Activated CD4-positive, alpha-beta T cell treated with anti-CD3 and anti-CD28 coated beads for 36 hours (primary cell): ENCODE data around the gene AMPH. TPM values are rescaled to one million over a fixed set of nuclear protein-coding genes. Genes with fewer than 3 reads are reported as not detected.

Source experiments
- ATAC-seq: fragments of 200-7000 bp; cut with Tn5 transposase; one replicate; pipeline ENCODE4 v1.10.0; 2021; ENCODE audit warnings: mild to moderate bottlenecking, moderate library complexity
- CTCF ChIA-PET: fragments of 350-600 bp; sonication (Branson Sonifier 250); formaldehyde crosslinking; loops from one replicate; lab custom pipeline; 2021; ENCODE audit warnings: antibody characterized with exemption; lab: Charles Lee
- POLR2A ChIA-PET: fragments of 350-600 bp; sonication (Branson Sonifier 250); formaldehyde crosslinking; loops from one replicate; lab custom pipeline; 2021; ENCODE audit warnings: antibody characterized with exemption, inconsistent platforms; lab: Charles Lee
- DNase-seq: peaks from one replicate; pipeline ENCODE4 v3.0.0-alpha.2; 2020
- H3K27ac Mint-ChIP-seq: one replicate; pipeline ENCODE4 v1.8.0; 2021; ENCODE audit warnings: mixed read lengths
- H3K27me3 Mint-ChIP-seq: one replicate; pipeline ENCODE4 v1.8.0; 2021; ENCODE audit warnings: mixed read lengths
- H3K36me3 Mint-ChIP-seq: one replicate; pipeline ENCODE4 v1.8.0; 2021; ENCODE audit warnings: low read depth, mixed read lengths
- H3K4me1 Mint-ChIP-seq: one replicate; pipeline ENCODE4 v1.8.0; 2021; ENCODE audit warnings: mixed read lengths
- H3K4me3 Mint-ChIP-seq: one replicate; pipeline ENCODE4 v1.8.0; 2021; ENCODE audit warnings: mild to moderate bottlenecking, moderate library complexity, mixed read lengths
- H3K9me3 Mint-ChIP-seq: one replicate; pipeline ENCODE4 v1.8.0; 2021; ENCODE audit warnings: low read depth, mixed read lengths
- intact Hi-C, 2 experiments: fragments of 100-400 bp; cut with DNase I in 1 of 2; cut with micrococcal nuclease in 1 of 2; formaldehyde crosslinking; loops; one replicate each; pipeline versions ENCODE4 v1.14.2 to v1.15.1; 2022 to 2024; cut with DNase I, micrococcal nuclease
- total RNA-seq, 2 experiments: library from RNA; stranded (reverse); gene quantifications; one replicate each; pipeline ENCODE4 v1.2.3, GENCODE V29; 2021

The AMPH gene
- total RNA-seq, 2 experiments from 2014 or later = 0.07 TPM; not detected in 1

DNA sequence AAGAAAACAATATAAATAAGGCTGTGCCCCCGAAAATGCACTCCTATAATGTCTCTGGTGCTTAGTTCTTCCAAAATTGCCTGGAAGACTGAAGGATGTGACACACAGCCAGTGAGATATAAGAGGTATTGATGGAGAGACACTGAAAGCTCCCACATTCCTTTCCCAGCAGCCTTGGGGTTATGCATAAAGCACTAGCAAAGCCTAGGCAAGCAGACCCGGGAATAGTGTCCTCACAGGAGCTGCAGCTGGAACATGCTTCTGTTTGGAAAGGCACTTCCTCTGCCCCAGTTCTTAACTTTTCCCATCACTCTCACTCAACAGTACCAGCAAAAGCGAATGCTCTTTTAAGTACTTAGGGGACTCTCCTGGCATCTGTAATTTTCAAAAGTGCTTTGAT lies 178.0 kb downstream of the AMPH start:
- no peak for ATAC-seq
- H3K9me3 Mint-ChIP-seq = no peaks in the 10 kb centered on the region
- ChIA-PET POLR2A (no interaction called here), CTCF (no interaction called here)
- intact Hi-C loops = loop anchor here in 1 of 2 experiments (5.0 kb wide), 1 partner anchor 209 kb away; no protein-coding TSS in a partner anchor
- no peak overlapping the region for H3K27ac Mint-ChIP-seq
- H3K36me3 Mint-ChIP-seq = no peaks in the 10 kb centered on the region
- no peak overlapping the region for H3K4me3 Mint-ChIP-seq
- no peak for DNase-seq
- peaks cover 4% of the 10 kb centered on the region for H3K27me3 Mint-ChIP-seq
- H3K4me1 Mint-ChIP-seq = no peaks in the 10 kb centered on the region

DNA sequence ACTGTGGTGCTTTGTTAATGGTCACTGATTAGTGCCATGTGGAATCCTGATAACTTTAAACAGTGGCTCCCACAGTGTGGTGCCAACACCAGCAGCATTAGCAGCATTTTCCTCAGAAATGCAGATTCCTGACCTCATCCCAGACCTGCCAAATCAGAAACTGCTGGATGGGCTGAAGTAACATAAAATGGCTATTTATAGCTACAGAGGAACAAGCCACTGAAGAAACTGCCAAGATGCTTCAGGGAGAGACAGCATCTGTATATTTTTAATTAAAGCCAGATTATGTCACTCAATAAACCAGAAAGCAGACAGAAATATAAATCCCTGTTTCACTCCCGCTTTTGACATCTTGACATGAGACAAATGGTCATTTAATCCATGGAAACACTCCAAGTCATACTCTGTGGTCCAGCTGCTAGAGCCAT lies 178.5 kb downstream of the AMPH start:
- no peak overlapping the region for H3K27ac Mint-ChIP-seq
- peaks cover 4% of the 10 kb centered on the region for H3K27me3 Mint-ChIP-seq
- ChIA-PET CTCF (interaction anchor here (1.5 kb wide), 1 partner anchor 207 kb away, joined by 4 read pairs; no protein-coding TSS in a partner anchor), POLR2A (no interaction called here)
- intact Hi-C loops = loop anchor here (1.0 to 5.0 kb wide), 2 partner anchors 208 to 210 kb away; no protein-coding TSS in a partner anchor
- no peaks in the 10 kb centered on the region for H3K36me3 Mint-ChIP-seq
- H3K9me3 Mint-ChIP-seq = no peaks in the 10 kb centered on the region
- no peak for DNase-seq
- H3K4me1 Mint-ChIP-seq = no peaks in the 10 kb centered on the region
- H3K4me3 Mint-ChIP-seq = no peak overlapping the region
- ATAC-seq = no peak

DNA sequence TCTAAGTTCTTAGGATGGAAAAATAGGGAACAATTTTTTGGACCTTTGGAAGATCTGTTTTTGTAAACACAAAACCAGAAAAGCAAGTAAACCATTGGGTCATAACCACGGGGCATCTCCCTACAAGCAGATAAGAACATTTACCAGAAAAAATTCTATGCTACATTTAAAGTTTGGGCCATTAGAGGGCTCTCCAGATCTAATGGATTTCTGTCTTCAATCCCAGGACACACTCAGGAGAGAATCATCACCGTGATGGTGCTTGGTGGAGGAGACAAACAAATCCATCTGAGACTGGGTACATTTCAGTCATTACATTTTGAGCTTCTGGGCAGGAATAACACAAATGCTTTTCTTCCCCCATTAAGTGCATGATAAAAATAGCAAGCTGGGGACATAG lies 179.3 kb downstream of the AMPH start:
- ChIA-PET CTCF (interaction anchor here (0.6 to 1.5 kb wide), 2 partner anchors 208 to 347 kb away, joined by 3 to 4 read pairs; no protein-coding TSS in a partner anchor), POLR2A (no interaction called here)
- Mint-ChIP-seq H3K27ac (no peak overlapping the region), H3K9me3 (no peaks in the 10 kb centered on the region), H3K27me3 (peaks cover 4% of the 10 kb centered on the region), H3K4me1 (no peaks in the 10 kb centered on the region), H3K36me3 (no peaks in the 10 kb centered on the region), H3K4me3 (no peak overlapping the region)
- ATAC-seq = peak; percentile 46
- intact Hi-C loops = loop anchor here (1.0 to 5.0 kb wide), 2 partner anchors 208 to 210 kb away; no protein-coding TSS in a partner anchor
- DNase-seq = no peak

DNA sequence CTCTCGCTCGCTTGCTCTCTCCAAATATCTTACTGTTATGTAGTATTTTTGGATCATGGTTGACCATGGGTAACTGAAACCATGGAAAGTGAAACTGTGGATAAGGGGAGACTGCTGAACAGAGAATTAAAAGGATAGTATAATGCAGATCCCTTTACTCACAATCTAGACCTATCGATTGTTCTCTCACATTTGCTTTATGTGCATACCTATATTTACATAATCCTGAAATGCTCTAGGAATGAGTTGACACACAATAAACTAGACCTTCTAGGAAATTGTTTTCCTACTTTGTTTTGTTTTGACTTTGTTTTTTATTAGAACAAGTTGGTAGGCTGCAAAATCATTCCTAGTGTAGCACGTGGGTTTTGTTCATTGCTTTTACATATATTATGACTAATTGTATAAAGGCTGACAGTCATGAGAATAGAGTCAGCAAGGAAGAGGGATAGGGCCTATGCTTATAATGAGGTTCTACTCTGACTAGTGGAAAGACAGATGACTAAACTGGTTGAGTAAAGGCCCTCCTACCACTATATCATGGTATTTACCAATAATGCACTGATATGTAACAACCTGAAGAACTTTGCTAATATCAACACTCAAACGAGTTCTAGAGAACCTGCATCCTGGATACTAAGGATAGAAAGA lies 182.5 kb downstream of the AMPH start:
- CTCF ChIA-PET = interaction anchor here (1.1 kb wide), 1 partner anchor 15 kb away, joined by 3 read pairs; no protein-coding TSS in a partner anchor
- Mint-ChIP-seq H3K4me3 (no peak overlapping the region), H3K4me1 (no peaks in the 10 kb centered on the region), H3K9me3 (no peaks in the 10 kb centered on the region), H3K27ac (no peak overlapping the region), H3K36me3 (no peaks in the 10 kb centered on the region), H3K27me3 (peaks cover 4% of the 10 kb centered on the region)
- intact Hi-C loops = loop anchor here (1.0 kb wide), 2 partner anchors 15 to 18 kb away; no protein-coding TSS in a partner anchor
- ATAC-seq (peak; percentile 91), DNase-seq (no peak)
- POLR2A ChIA-PET = no interaction called here

DNA sequence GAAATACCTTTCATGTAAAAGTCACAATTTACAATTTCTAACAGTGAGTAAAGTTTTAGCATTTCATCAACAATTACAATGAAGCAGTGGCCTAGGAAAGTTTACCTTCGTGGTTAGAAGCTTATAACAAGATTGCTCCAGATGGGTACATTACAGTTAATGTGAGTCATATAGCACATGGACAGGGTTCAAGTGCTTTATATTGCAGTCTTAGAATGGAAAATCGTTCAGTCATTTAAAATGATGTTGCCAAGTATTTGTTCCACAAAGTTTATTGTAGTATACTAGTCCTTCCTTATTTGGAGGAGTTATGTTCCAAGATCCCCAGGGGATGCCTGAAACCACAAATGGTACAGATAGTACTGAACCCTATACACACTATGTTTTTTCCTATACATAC lies 183.1 kb downstream of the AMPH start:
- Mint-ChIP-seq H3K27ac (no peak overlapping the region), H3K9me3 (no peaks in the 10 kb centered on the region), H3K36me3 (no peaks in the 10 kb centered on the region), H3K4me3 (no peak overlapping the region), H3K27me3 (peaks cover 4% of the 10 kb centered on the region), H3K4me1 (no peaks in the 10 kb centered on the region)
- DNase-seq (no peak), ATAC-seq (no peak)
- intact Hi-C loops = no loop called here
- POLR2A ChIA-PET = interaction anchor here (0.7 kb wide), 1 partner anchor 15 kb away, joined by 4 read pairs; no protein-coding TSS in a partner anchor
- CTCF ChIA-PET = interaction anchor here (1.1 kb wide), 1 partner anchor 15 kb away, joined by 3 read pairs; no protein-coding TSS in a partner anchor

DNA sequence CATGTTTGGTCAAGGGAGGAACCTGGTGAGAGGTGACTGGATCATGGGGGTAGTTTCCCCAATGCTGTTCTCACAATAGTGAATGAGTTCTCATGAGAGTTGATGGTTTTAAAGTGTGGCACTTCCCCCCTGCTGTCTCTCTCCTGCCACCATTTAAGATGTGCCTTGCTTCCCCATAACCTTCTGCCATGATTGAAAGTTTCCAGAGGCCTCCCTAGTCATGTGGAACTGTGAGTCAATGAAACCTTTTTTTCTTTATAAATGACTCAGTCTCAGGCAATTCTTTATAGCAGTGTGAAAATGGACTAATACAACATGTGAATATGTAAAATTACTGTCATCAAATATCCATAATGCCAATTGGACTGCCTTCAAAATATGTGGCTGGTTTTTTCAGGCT lies 192.2 kb downstream of the AMPH start:
- Mint-ChIP-seq H3K36me3 (no peaks in the 10 kb centered on the region), H3K9me3 (no peaks in the 10 kb centered on the region), H3K27ac (no peak overlapping the region), H3K4me1 (peaks cover 8% of the 10 kb centered on the region), H3K4me3 (no peak overlapping the region), H3K27me3 (no peaks in the 10 kb centered on the region)
- CTCF ChIA-PET = no interaction called here
- intact Hi-C loops = no loop called here
- POLR2A ChIA-PET = interaction anchor here (0.7 kb wide), 1 partner anchor 206 kb away, joined by 3 read pairs; no protein-coding TSS in a partner anchor
- ATAC-seq = peak; percentile 84
- DNase-seq = peak; percentile 14

DNA sequence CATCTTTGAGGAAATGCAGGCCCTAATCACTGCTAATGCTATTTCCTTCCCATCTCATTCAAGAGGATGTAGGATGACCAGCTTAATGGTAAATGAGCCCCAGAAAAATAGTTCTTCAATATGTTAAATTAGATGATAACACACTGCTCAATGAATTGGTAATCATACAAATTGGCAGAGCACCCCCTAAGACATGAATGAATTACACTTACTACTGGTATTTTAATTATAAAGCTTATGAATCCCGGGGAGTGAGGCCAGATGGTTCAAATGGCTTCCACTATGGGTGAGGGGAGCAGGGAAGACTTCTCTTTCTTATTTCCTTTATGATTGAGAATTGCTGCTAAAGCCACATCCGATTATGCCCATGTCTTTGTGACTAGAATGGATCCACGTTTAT lies 198.5 kb downstream of the AMPH start:
- DNase-seq = no peak
- Mint-ChIP-seq H3K4me3 (no peak overlapping the region), H3K36me3 (no peaks in the 10 kb centered on the region), H3K9me3 (peaks cover 5% of the 10 kb centered on the region), H3K27ac (no peak overlapping the region), H3K4me1 (peaks cover 18% of the 10 kb centered on the region), H3K27me3 (peaks cover 2% of the 10 kb centered on the region)
- no peak for ATAC-seq
- CTCF ChIA-PET = interaction anchor here (1.4 to 2.0 kb wide), 3 partner anchors 11 to 217 kb away, joined by 3 to 7 read pairs (median 5); no protein-coding TSS in a partner anchor
- intact Hi-C loops = no loop called here
- POLR2A ChIA-PET = no interaction called here

DNA sequence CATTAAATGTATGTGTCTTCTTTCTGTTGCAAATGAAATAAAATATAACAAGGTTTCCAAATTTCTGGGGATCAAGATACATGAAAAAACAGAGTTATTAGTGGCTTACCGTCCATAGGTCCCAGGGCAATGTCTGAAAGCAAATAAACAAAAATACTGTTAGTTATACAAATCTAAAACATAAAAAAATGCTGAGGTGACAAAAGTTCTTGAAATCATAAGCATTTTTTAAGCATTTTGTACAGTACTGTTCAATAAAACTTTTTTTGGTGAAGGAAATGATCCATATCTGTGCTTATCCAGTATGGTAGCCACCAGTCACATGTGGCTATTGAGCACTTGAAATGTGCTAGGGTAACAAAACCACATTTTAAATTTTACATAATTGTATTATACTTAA lies 199.1 kb downstream of the AMPH start:
- intact Hi-C loops = no loop called here
- Mint-ChIP-seq H3K4me1 (peaks cover 24% of the 10 kb centered on the region), H3K9me3 (peaks cover 5% of the 10 kb centered on the region), H3K27me3 (peaks cover 2% of the 10 kb centered on the region), H3K27ac (no peak overlapping the region), H3K36me3 (no peaks in the 10 kb centered on the region), H3K4me3 (no peak overlapping the region)
- DNase-seq (no peak), ATAC-seq (no peak)
- CTCF ChIA-PET = interaction anchor here (0.6 to 2.0 kb wide), 3 partner anchors 64 to 360 kb away, joined by 3 to 5 read pairs (median 4); no protein-coding TSS in a partner anchor
- POLR2A ChIA-PET = no interaction called here

DNA sequence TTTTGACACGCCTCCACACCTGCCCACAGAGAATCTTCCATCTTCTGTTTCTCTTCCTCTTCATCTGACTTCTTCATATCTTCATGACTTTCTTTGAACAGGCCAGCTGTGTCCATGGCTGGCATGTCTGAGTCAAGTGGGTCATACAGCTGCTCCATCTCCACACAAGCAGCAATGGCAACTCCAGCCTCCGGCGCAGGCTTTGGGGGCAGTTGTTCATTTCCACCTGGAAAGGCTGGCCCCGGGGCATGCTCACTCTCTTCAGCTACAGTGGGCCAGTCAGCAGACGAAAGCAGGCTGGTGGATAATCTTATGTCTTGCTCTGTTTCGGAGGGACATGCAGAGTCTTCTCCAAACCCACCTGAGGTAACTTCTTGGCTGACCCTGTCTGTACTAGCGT lies 202.1 kb downstream of the AMPH start:
- peaks cover 49% of the 10 kb centered on the region for H3K4me1 Mint-ChIP-seq
- ATAC-seq (no peak), DNase-seq (no peak)
- intact Hi-C loops = no loop called here
- H3K36me3 Mint-ChIP-seq = no peaks in the 10 kb centered on the region
- no peak overlapping the region for H3K27ac Mint-ChIP-seq
- H3K9me3 Mint-ChIP-seq = peaks cover 5% of the 10 kb centered on the region
- peaks cover 2% of the 10 kb centered on the region for H3K27me3 Mint-ChIP-seq
- no peak overlapping the region for H3K4me3 Mint-ChIP-seq
- POLR2A ChIA-PET = no interaction called here
- CTCF ChIA-PET = interaction anchor here (0.6 kb wide), 1 partner anchor 85 kb away, joined by 3 read pairs; no protein-coding TSS in a partner anchor

DNA sequence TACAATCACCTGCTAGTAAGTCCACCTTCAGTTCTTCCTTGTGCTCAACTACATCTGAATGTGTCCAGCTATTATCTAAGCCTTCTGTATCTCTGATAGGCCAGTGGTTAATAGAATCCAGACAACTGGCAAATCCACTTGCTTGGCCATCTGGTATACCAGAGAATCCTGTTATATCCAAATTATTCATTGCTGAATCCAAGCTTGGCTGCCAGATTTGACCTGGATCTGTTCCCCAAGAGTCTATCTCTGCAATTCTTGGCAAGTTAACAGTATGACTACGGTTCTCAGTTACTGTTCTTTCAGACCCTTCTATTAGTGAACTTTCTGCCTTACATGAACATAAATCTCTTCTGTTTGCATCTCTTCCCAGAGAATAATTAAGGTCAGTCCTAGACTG lies 203.1 kb downstream of the AMPH start:
- Mint-ChIP-seq H3K4me3 (no peak overlapping the region), H3K27me3 (peaks cover 2% of the 10 kb centered on the region), H3K36me3 (no peaks in the 10 kb centered on the region), H3K9me3 (peaks cover 5% of the 10 kb centered on the region), H3K4me1 (peaks cover 44% of the 10 kb centered on the region), H3K27ac (no peak overlapping the region)
- ChIA-PET POLR2A (no interaction called here), CTCF (interaction anchor here (0.8 kb wide), 1 partner anchor 19 kb away, joined by 3 read pairs; no protein-coding TSS in a partner anchor)
- no peak for DNase-seq
- intact Hi-C loops = no loop called here
- no peak for ATAC-seq

DNA sequence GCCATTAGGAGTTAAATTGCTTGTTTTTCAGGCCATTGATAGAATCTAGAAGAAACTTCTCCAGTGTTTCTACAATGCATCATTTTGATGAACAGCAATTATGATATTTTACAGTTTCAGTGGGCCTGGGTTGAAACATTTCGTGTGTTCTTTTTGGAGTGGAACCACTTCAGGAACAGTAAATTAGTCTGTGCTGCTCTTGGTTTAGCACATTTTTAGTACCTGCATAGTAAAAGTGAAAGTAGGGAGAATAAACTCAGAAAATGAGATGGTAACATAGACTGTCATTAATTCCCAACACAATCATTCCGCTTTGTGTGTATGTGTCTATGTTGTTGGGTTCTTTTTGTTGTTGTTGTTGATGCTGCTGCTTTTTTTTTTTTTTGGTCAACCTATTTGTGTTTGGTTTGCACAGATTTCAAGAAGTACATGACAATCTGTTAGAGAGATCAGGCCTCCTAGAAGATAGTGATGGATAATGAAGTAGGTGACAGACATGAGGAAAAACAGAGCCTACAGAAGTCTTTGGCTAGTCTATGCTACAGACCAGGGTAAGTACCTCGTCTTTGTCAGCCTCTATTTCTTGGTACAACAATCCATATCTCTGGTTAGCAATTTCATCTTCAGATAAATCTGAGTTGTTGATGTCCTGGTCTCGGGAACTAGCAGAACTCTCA lies 203.8 kb downstream of the AMPH start:
- peak; percentile 51 for ATAC-seq
- no peak for DNase-seq
- POLR2A ChIA-PET = no interaction called here
- H3K36me3 Mint-ChIP-seq = no peaks in the 10 kb centered on the region
- peaks cover 2% of the 10 kb centered on the region for H3K27me3 Mint-ChIP-seq
- H3K27ac Mint-ChIP-seq = peak overlapping the region; percentile 38
- no peak overlapping the region for H3K4me3 Mint-ChIP-seq
- intact Hi-C loops = loop anchor here in 1 of 2 experiments (1.0 kb wide), 1 partner anchor 36 kb away; no protein-coding TSS in a partner anchor
- peaks cover 5% of the 10 kb centered on the region for H3K9me3 Mint-ChIP-seq
- H3K4me1 Mint-ChIP-seq = peaks cover 41% of the 10 kb centered on the region
- CTCF ChIA-PET = interaction anchor here (0.8 kb wide), 1 partner anchor 18 kb away, joined by 3 read pairs; no protein-coding TSS in a partner anchor
